GM23248 (cell line): Measurements from ENCODE around the gene FSCN2. TPM values are rescaled to one million over a fixed set of nuclear protein-coding genes. Genes with fewer than 3 reads are reported as not detected.
A peak's percentile ranks its signal among the peaks of the same experiment; 100 is the strongest.

Experiments
- DNase-seq: peaks from one replicate; pipeline ENCODE4 v3.0.0-alpha.2; 2015
- H2AFZ ChIP-seq: fragments of 200-600 bp; sonication (generic); 2 replicates; pipeline ENCODE4 v1.6.1; 2016; ENCODE audit warnings: antibody characterized with exemption
- H3F3A ChIP-seq: fragments of 200-600 bp; sonication (generic); 2 replicates; pipeline ENCODE4 v1.6.1; 2016; ENCODE audit warnings: mild to moderate bottlenecking, antibody characterized with exemption, mixed run types; ENCODE audit not compliant: insufficient read depth
- H3K27ac ChIP-seq: fragments of 200-600 bp; sonication (generic); 2 replicates; pipeline ENCODE4 v1.5.1; 2016; ENCODE audit warnings: mild to moderate bottlenecking
- H3K27me3 ChIP-seq: fragments of 200-600 bp; sonication (generic); replicated peaks from 2 replicates; pipeline ENCODE4 v1.6.1; 2016; ENCODE audit warnings: mild to moderate bottlenecking; ENCODE audit not compliant: insufficient read depth
- H3K36me3 ChIP-seq: fragments of 200-600 bp; sonication (generic); 2 replicates; pipeline ENCODE4 v1.6.1; 2016; ENCODE audit warnings: low read depth, mild to moderate bottlenecking
- H3K4me1 ChIP-seq: fragments of 200-600 bp; sonication (generic); 2 replicates; pipeline ENCODE4 v1.6.1; 2016; ENCODE audit warnings: mild to moderate bottlenecking; ENCODE audit not compliant: insufficient read depth
- H3K4me2 ChIP-seq: fragments of 200-600 bp; sonication (generic); one replicate; pipeline ENCODE4 v1.6.1; 2016; ENCODE audit warnings: mild to moderate bottlenecking; ENCODE audit not compliant: unreplicated experiment
- H3K4me3 ChIP-seq: fragments of 200-600 bp; sonication (generic); 2 replicates; pipeline ENCODE4 v1.5.1; 2016; ENCODE audit warnings: mild to moderate bottlenecking
- H3K79me2 ChIP-seq: fragments of 200-600 bp; sonication (generic); 2 replicates; pipeline ENCODE4 v1.6.1; 2016; ENCODE audit warnings: mild to moderate bottlenecking; ENCODE audit not compliant: insufficient read depth
- H3K9ac ChIP-seq: fragments of 200-600 bp; sonication (generic); 2 replicates; pipeline ENCODE4 v1.6.1; 2016; ENCODE audit warnings: mild to moderate bottlenecking
- H3K9me2 ChIP-seq: fragments of 200-600 bp; sonication (generic); 2 replicates; pipeline ENCODE4 v1.6.1; 2016; ENCODE audit warnings: mixed run types, mild to moderate bottlenecking, moderate library complexity; ENCODE audit not compliant: insufficient read depth
- H3K9me3 ChIP-seq: fragments of 200-600 bp; sonication (generic); one replicate; pipeline ENCODE4 v1.6.1; 2017; ENCODE audit warnings: low read depth
- H4K20me1 ChIP-seq: fragments of 200-600 bp; sonication (generic); 2 replicates; pipeline ENCODE4 v1.6.0; 2016; ENCODE audit not compliant: insufficient read depth
- EZH2 ChIP-seq: fragments of 200-600 bp; sonication (generic); IDR thresholded peaks from 2 replicates; pipeline ENCODE4 v1.6.1; 2018; ENCODE audit warnings: antibody characterized with exemption, mild to moderate bottlenecking; ENCODE audit not compliant: insufficient read depth, poor library complexity, severe bottlenecking
- EZH2phosphoT487 ChIP-seq: fragments of 200-600 bp; sonication (generic); IDR thresholded peaks from 2 replicates; pipeline ENCODE4 v1.6.1; 2018; ENCODE audit warnings: antibody characterized with exemption, moderate library complexity, mild to moderate bottlenecking, low read depth; ENCODE audit not compliant: insufficient read depth
- WGBS, 2 experiments: methylation state at CpG; one replicate each; pipeline ENCODE4 v1.1.6; 2015 to 2017; ENCODE audit warnings: low lambda C conversion rate in 2 of 2, low coverage in 1 of 2; ENCODE audit errors: missing lambda C conversion rate in 2 of 2; 5-methylcytosine and 5-hydroxymethylcytosine counted together
- in situ Hi-C: fragments of 300-500 bp; cut with MboI; formaldehyde crosslinking; loops from 2 replicates; pipeline ENCODE4 v1.15.0; 2020
- polyA plus RNA-seq: library from polyadenylated mRNA; unstranded; fragments of >200 nt; fragmentation: Nextera tagmentation; extraction: Ambion mirVana; gene quantifications from 2 replicates; pipeline ENCODE4 v1.2.1, GENCODE V29; 2016
- total RNA-seq: library from RNA; depleted of rRNA; stranded (reverse); fragments of >200 nt; shearing (Covaris generic); gene quantifications from 2 replicates; pipeline ENCODE4 v1.2.3, GENCODE V29; 2014

The FSCN2 gene
- total and polyA plus RNA-seq, 2 experiments from 2014 or later: 0.48 to 3.2 TPM

DNA sequence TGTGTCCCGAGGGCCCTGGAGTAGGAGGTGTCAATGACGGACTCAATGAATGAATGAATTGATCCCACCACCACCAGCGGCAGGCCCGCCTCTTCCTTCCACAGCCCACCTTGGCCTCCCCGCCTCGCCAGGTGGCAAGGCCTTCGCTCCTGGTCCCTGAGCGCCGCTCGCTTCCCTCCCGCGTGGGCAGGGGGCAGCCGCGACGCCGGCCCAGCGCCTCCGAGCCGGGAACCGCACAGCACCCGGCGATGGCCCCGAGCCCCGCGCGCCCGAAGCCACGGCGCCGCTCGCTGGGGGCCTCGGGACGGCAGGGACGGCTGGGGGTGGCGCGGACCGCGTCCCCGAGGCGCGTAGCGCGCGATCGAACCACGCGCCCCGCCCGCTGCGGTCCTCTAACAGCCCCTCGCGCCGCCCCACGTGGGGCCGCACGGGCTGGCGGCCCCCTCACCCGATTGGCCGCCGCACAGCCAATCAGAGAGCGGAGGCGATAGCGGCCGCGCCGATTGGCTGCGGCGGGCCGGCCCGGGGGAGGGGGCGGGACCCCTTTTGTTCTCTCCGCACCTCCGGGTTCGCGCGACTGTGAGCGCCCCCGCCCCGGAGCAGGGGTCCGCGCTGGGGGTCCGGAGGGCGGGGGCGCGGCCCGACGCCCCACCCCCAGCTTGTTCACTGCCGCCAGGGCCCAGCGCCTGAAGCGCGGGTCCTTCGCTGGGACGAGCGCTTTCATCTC lies 46.9 kb upstream of the FSCN2 start:
- DNase-seq: peak; percentile 75
- no peaks in the 10 kb centered on the region; the same call in 1 of the 2 replicates for H3F3A ChIP-seq
- no peak overlapping the region for H3K27ac ChIP-seq
- H3K4me1 ChIP-seq: no peaks in the 10 kb centered on the region
- no peaks in the 10 kb centered on the region for H3K27me3 ChIP-seq
- H4K20me1 ChIP-seq: no peaks in the 10 kb centered on the region
- no peaks in the 10 kb centered on the region for H3K9me2 ChIP-seq
- H3K9ac ChIP-seq: no peak overlapping the region
- H3K4me2 ChIP-seq: peak overlapping the region; percentile 66
- no peaks in the 10 kb centered on the region for H3K79me2 ChIP-seq
- H2AFZ ChIP-seq: peak overlapping the region; percentile 66
- H3K9me3 ChIP-seq: no peaks in the 10 kb centered on the region
- H3K36me3 ChIP-seq: no peaks in the 10 kb centered on the region
- in situ Hi-C loops: no loop called here
- H3K4me3 ChIP-seq: peak overlapping the region; percentile 58
- WGBS, 2 experiments: 12 to 14% methylated on average over 44 to 49 of the region's 94 CpGs
- no peak for TF ChIP-seq EZH2phosphoT487
- no peak for TF ChIP-seq EZH2

DNA sequence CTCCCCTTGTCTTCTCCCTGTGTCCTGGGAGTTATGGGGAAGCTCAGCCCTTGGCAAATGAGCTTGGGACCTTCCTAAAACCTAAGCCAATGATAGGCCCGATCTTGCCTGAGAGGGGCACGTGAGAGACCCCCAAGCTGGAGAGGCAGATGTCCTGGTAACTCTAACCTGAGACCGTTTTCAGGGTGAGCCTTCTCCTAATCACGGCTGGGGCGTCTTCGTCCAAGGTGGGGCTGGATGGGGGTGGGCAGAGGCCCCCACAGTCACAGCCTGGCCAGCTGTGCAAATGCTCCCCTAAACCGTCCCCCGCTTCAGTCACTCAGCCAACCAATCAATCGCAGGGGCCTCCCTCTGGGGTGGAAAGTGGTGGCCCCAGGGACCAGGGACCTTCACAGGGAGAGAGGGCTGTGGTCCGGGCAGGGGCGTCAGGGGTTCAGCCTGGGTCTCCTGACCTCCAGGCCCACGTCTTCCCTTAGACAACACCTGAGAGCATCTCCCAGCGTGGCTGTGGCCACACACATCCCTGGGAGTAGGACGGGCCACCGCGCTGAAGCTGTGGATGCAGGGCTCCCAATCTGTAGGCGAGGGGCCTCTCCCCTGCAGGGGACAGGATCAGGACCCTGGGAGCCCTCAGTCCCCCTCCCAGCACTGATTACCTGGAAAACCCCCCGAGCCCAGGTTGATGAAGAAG lies 46.2 kb upstream of the FSCN2 start:
- Histone ChIP-seq H3K4me3 (peak overlapping the region; percentile 58), H3K4me2 (peak overlapping the region; percentile 66), H3K27ac (no peak overlapping the region), H3K9me3 (no peaks in the 10 kb centered on the region), H3K9me2 (no peaks in the 10 kb centered on the region), H4K20me1 (no peaks in the 10 kb centered on the region), H3K9ac (no peak overlapping the region), H3K79me2 (no peaks in the 10 kb centered on the region), H3K4me1 (no peaks in the 10 kb centered on the region), H2AFZ (peak overlapping the region; percentile 66), H3F3A (no peaks in the 10 kb centered on the region; the same call in 1 of the 2 replicates), H3K27me3 (no peaks in the 10 kb centered on the region), H3K36me3 (no peaks in the 10 kb centered on the region)
- WGBS, 2 experiments: 66 to 68% methylated on average over 18 of the region's 18 CpGs
- in situ Hi-C loops: no loop called here
- no peak for TF ChIP-seq EZH2phosphoT487
- no peak for TF ChIP-seq EZH2
- no peak for DNase-seq

DNA sequence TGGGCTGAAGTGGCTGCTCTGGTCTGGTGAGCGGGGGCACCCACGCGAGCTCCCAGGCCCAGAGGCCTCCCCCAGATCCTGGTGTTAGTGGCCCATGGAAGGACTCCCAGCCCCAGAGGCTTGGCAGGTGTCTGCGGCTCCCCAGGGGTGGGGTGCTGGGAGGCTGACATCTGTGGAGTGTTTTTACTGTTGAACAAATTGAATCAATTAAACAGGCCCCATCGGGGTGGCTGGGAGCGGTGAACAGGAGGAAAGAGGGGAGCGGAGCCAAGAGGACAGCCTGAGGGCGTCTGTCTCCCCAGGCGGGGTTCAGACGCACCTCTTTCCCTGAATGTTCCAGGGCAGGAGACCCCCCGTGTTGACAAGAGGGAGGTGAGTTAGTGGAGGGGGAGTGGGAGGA lies 45.5 kb upstream of the FSCN2 start:
- Histone ChIP-seq H3K4me1 (no peaks in the 10 kb centered on the region), H3F3A (no peaks in the 10 kb centered on the region; the same call in 1 of the 2 replicates), H3K36me3 (no peaks in the 10 kb centered on the region), H3K9me3 (no peaks in the 10 kb centered on the region), H3K4me2 (no peak overlapping the region), H3K4me3 (no peak overlapping the region), H3K27ac (no peak overlapping the region), H3K27me3 (no peaks in the 10 kb centered on the region), H3K9me2 (no peaks in the 10 kb centered on the region), H3K9ac (no peak overlapping the region), H3K79me2 (no peaks in the 10 kb centered on the region), H4K20me1 (no peaks in the 10 kb centered on the region), H2AFZ (no peak overlapping the region)
- no peak for DNase-seq
- WGBS, 2 experiments: 88 to 91% methylated on average over 11 of the region's 11 CpGs
- in situ Hi-C loops: no loop called here
- no peak for TF ChIP-seq EZH2

DNA sequence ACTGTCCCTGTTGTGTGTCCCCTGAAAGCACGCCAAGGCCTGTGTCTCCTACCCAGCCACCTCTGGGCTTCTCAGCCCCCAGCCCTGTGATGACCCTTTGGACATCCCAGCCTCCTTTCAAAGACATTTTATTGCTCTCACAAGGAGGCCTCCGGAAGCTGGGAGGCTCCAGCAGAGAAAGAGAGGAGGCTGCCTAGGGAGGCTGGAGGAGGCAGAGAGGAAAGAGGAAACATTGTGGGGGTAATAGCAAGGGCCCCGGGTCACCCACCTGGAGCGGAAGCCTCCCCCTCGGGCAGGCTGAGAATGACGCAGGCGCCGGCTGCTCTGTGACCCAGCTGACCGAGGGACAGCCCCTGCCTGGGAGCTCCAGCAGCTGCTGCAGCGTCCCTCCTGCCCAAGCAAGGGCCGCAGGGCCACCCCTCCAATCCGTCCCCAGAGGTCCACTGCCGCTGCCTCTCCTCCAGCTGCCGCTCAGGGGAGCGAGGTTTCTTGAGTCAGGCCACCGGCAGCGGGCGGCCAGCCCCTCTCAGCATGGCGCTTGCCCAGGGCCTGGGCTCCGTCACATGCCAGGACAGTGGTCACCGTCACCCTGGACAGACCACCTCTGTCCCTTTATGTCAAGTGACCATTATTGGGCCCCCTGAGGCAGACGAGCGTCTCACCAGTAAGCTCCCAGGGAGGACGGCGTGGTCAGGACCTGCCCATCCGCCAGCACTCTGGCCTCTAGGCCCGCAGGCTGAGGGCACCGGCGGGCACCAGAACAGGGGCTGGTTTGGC lies 44.9 kb upstream of the FSCN2 start:
- H3K36me3 ChIP-seq: no peaks in the 10 kb centered on the region
- no peaks in the 10 kb centered on the region for H3K27me3 ChIP-seq
- in situ Hi-C loops: no loop called here
- no peak overlapping the region for H3K4me3 ChIP-seq
- no peaks in the 10 kb centered on the region for H3K79me2 ChIP-seq
- H3K9me2 ChIP-seq: no peaks in the 10 kb centered on the region
- TF ChIP-seq EZH2 (no peak), EZH2phosphoT487 (no peak)
- 88 to 90% methylated on average over 26 to 29 of the region's 29 CpGs for WGBS, 2 experiments
- H3K4me2 ChIP-seq: peak overlapping the region; percentile 69
- H3K9ac ChIP-seq: no peak overlapping the region
- no peaks in the 10 kb centered on the region for H4K20me1 ChIP-seq
- H3K27ac ChIP-seq: no peak overlapping the region
- no peak for DNase-seq
- no peaks in the 10 kb centered on the region for H3K9me3 ChIP-seq
- no peaks in the 10 kb centered on the region for H3K4me1 ChIP-seq
- H3F3A ChIP-seq: no peaks in the 10 kb centered on the region; the same call in 1 of the 2 replicates
- H2AFZ ChIP-seq: no peak overlapping the region
